RWPE1 (cell line): ENCODE measurements around the gene ESM1.

Experiments
- CTCF ChIA-PET: fragments of 350-600 bp; sonication (Branson Sonifier 250); formaldehyde crosslinking; extraction: SDS; loops from one replicate; lab custom pipeline; 2021; lab: Yijun Ruan, JAX
- POLR2A ChIA-PET: fragments of 400-600 bp; formaldehyde crosslinking; extraction: SDS; loops from one replicate; lab custom pipeline; 2020; ENCODE audit warnings: antibody characterized with exemption; ENCODE audit not compliant: low non-redundant PET; lab: Yijun Ruan, JAX
- DNase-seq: peaks from one replicate; pipeline ENCODE4 v3.0.0; 2012; ENCODE audit warnings: low spot score
- H3K27ac ChIP-seq: fragments of 450-650 bp; 2 replicates; pipeline ENCODE4 v1.5.1; 2017
- CTCF ChIP-seq: fragments of 450-650 bp; conservative IDR thresholded peaks from 2 replicates; pipeline ENCODE4 v1.5.1; 2017; ENCODE audit warnings: low read depth, mild to moderate bottlenecking

ESM1 gene

GRCh38 chr5:54990841-54991258 is 5.5 kb upstream of the ESM1 start:
- POLR2A ChIA-PET: no interaction called here
- no peak for TF ChIP-seq CTCF
- DNase-seq: peak; percentile 62
- no peak overlapping the region for H3K27ac ChIP-seq
- CTCF ChIA-PET: interaction anchor here (0.5 to 1.1 kb wide), 2 partner anchors 48 to 156 kb away, joined by 3 read pairs; no protein-coding TSS in a partner anchor

- no peak overlapping the region for H3K27ac ChIP-seq
- no peak for DNase-seq
- ChIA-PET CTCF (no interaction called here), POLR2A (no interaction called here)
- no peak for TF ChIP-seq CTCF
Measured at GRCh38 chr5:54988817-54989216, 3.4 kb upstream of the ESM1 start.

- ChIA-PET POLR2A (interaction anchor here (0.6 kb wide), 1 partner anchor 459 kb away, joined by 3 read pairs; no protein-coding TSS in a partner anchor), CTCF (interaction anchor here (0.6 kb wide), 1 partner anchor 76 kb away, joined by 3 read pairs; no protein-coding TSS in a partner anchor)
- TF ChIP-seq CTCF: no peak
- no peak for DNase-seq
- H3K27ac ChIP-seq: no peak overlapping the region
Measured at GRCh38 chr5:54988218-54988617, 2.8 kb upstream of the ESM1 start.

- POLR2A ChIA-PET: no interaction called here
- no peak for TF ChIP-seq CTCF
- DNase-seq: no peak
- CTCF ChIA-PET: interaction anchor here (0.7 to 1.2 kb wide), 3 partner anchors 27 to 46 kb away, joined by 3 read pairs; no protein-coding TSS in a partner anchor
- no peak overlapping the region for H3K27ac ChIP-seq
Measured at GRCh38 chr5:54986269-54986654, 869 bp upstream of the ESM1 start.

DNA sequence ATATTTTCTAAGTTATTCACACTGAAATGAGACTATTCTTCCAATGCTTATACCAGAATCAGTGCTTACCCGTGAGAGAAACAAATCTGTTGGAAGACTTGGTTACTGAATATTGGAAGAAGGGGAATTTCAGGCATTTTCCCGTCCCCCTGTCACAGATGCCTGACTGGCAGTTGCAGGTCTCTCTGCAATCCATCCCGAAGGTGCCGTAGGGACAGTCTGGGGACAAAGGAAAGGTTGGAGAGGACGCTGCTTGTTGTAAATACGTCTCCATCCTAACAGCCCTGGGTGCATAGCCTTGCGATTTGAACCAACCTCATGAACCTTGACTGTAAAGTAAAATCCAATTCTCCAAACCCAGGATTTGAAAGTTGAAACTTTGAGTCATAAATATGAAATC is 3.5 kb downstream of the ESM1 start:
- H3K27ac ChIP-seq: no peak overlapping the region
- no peak for TF ChIP-seq CTCF
- ChIA-PET CTCF (interaction anchor here (0.7 kb wide), 1 partner anchor 38 kb away, joined by 3 read pairs; no protein-coding TSS in a partner anchor), POLR2A (no interaction called here)
- no peak for DNase-seq

- H3K27ac ChIP-seq: no peak overlapping the region
- no peak for TF ChIP-seq CTCF
- POLR2A ChIA-PET: no interaction called here
- no peak for DNase-seq
- CTCF ChIA-PET: interaction anchor here (1.2 kb wide), 2 partner anchors 32 to 62 kb away, joined by 3 read pairs; no protein-coding TSS in a partner anchor
Measured at GRCh38 chr5:54975701-54976100, 9.7 kb downstream of the ESM1 start.
